HepG2 (cell line): Measurements from ENCODE around the gene TSPAN31. TPM values are rescaled to one million over a fixed set of nuclear protein-coding genes. Genes with fewer than 3 reads are reported as not detected.

Experiments used
- AKAP8 ChIP-seq: sonication (generic); formaldehyde crosslinking; IDR thresholded peaks from 2 replicates; pipeline ENCODE4 v1.5.1; 2020; ENCODE audit warnings: mild to moderate bottlenecking, missing genetic modification reagents
- ATM ChIP-seq: fragments of 450-650 bp; IDR thresholded peaks from 2 replicates; pipeline ENCODE4 v1.7.1; 2017; ENCODE audit warnings: mild to moderate bottlenecking, borderline replicate concordance
- DMAP1 ChIP-seq: IDR thresholded peaks from 2 replicates; pipeline ENCODE4 v1.6.1; 2016
- EHMT2 ChIP-seq: fragments of 200-600 bp; sonication (generic); IDR thresholded peaks from 2 replicates; pipeline ENCODE4 v1.7.0; 2017; ENCODE audit warnings: antibody characterized with exemption, low read depth, low read length, borderline replicate concordance
- FOXC1 ChIP-seq: sonication (generic); formaldehyde crosslinking; IDR thresholded peaks from 2 replicates; pipeline ENCODE4 v1.8.0; 2022; ENCODE audit warnings: mild to moderate bottlenecking, missing genetic modification reagents, borderline replicate concordance
- FOXK1 ChIP-seq: sonication (generic); formaldehyde crosslinking; IDR thresholded peaks from 2 replicates; pipeline ENCODE4 v1.4.0; 2020; ENCODE audit warnings: low read depth, missing genetic modification reagents, borderline replicate concordance
- GPBP1L1 ChIP-seq: sonication (generic); formaldehyde crosslinking; IDR thresholded peaks from 2 replicates; pipeline ENCODE4 v1.5.0; 2020; ENCODE audit warnings: mild to moderate bottlenecking, missing genetic modification reagents
- HNRNPL ChIP-seq: fragments of 200-400 bp; formaldehyde crosslinking; IDR thresholded peaks from 2 replicates; pipeline ENCODE4 v1.6.1; 2017; ENCODE audit warnings: mild to moderate bottlenecking, low read depth, low read length
- MED8 ChIP-seq: sonication (generic); formaldehyde crosslinking; IDR thresholded peaks from 2 replicates; pipeline ENCODE4 v1.8.1; 2023; ENCODE audit warnings: mild to moderate bottlenecking, missing genetic modification reagents; ENCODE audit not compliant: insufficient replicate concordance
- MIER2 ChIP-seq: IDR thresholded peaks from 2 replicates; pipeline ENCODE4 v1.6.1; 2016; ENCODE audit warnings: missing biosample characterization, missing genetic modification reagents
- MYC ChIP-seq: sonication (generic); formaldehyde crosslinking; IDR thresholded peaks from 2 replicates; pipeline ENCODE4 v1.9.0; 2021; ENCODE audit warnings: missing genetic modification reagents, borderline replicate concordance
- NCOA1 ChIP-seq: sonication (generic); formaldehyde crosslinking; IDR thresholded peaks from 2 replicates; pipeline ENCODE4 v1.9.0; 2021; ENCODE audit warnings: missing genetic modification reagents
- RBM39 ChIP-seq: fragments of 200-400 bp; formaldehyde crosslinking; IDR thresholded peaks from one replicate; pipeline ENCODE4 v1.6.1; 2018; ENCODE audit warnings: antibody characterized with exemption, mild to moderate bottlenecking, low read depth, low read length; ENCODE audit not compliant: poor library complexity, severe bottlenecking
- REST ChIP-seq, 2 experiments: IDR thresholded peaks; 2 replicates each; pipeline ENCODE4 v1.6.1; 2011 to 2012; ENCODE audit warnings: low read length in 2 of 2, borderline replicate concordance in 1 of 2, low read depth in 1 of 2, mild to moderate bottlenecking in 1 of 2, moderate library complexity in 1 of 2
- SMAD1 ChIP-seq: sonication (generic); formaldehyde crosslinking; IDR thresholded peaks from 2 replicates; pipeline ENCODE4 v1.4.0; 2020; ENCODE audit warnings: missing genetic modification reagents, low read depth, mild to moderate bottlenecking, borderline replicate concordance
- TEAD3 ChIP-seq: optimal IDR thresholded peaks from 2 replicates; pipeline ENCODE3; 2016; ENCODE audit warnings: borderline replicate concordance
- ZFX ChIP-seq: sonication (generic); formaldehyde crosslinking; IDR thresholded peaks from 2 replicates; pipeline ENCODE4 v1.4.0; 2020; ENCODE audit warnings: mild to moderate bottlenecking, low read depth, missing genetic modification reagents, moderate library complexity
- ZNF20 ChIP-seq: sonication (generic); formaldehyde crosslinking; IDR thresholded peaks from 2 replicates; pipeline ENCODE4 v1.4.0; 2020; ENCODE audit warnings: mild to moderate bottlenecking, moderate library complexity, missing genetic modification reagents
- ZNF326 ChIP-seq: sonication (generic); formaldehyde crosslinking; IDR thresholded peaks from 2 replicates; pipeline ENCODE4 v1.4.0; 2020; ENCODE audit warnings: missing genetic modification reagents, borderline replicate concordance
- ZNF547 ChIP-seq: sonication (generic); formaldehyde crosslinking; IDR thresholded peaks from 2 replicates; pipeline ENCODE4 v1.5.1; 2020; ENCODE audit warnings: mild to moderate bottlenecking, missing genetic modification reagents
- ZNF556 ChIP-seq: sonication (generic); formaldehyde crosslinking; IDR thresholded peaks from 2 replicates; pipeline ENCODE4 v1.4.0; 2020; ENCODE audit warnings: mild to moderate bottlenecking, missing genetic modification reagents, borderline replicate concordance
- ZNF598 ChIP-seq: sonication (generic); formaldehyde crosslinking; IDR thresholded peaks from 2 replicates; pipeline ENCODE4 v1.5.1; 2020; ENCODE audit warnings: mild to moderate bottlenecking, missing genetic modification reagents, borderline replicate concordance
- ZNF891 ChIP-seq: sonication (generic); formaldehyde crosslinking; IDR thresholded peaks from 2 replicates; pipeline ENCODE4 v1.5.0; 2020; ENCODE audit warnings: mild to moderate bottlenecking, missing genetic modification reagents
- ZSCAN22 ChIP-seq: sonication (generic); formaldehyde crosslinking; IDR thresholded peaks from 2 replicates; pipeline ENCODE4 v1.4.0; 2020; ENCODE audit warnings: mild to moderate bottlenecking, missing genetic modification reagents
- polyA plus RNA-seq, 8 experiments: library from polyadenylated mRNA; depleted of rRNA in 3 of 8; stranded (reverse) in 7 of 8; unstranded in 1 of 8; fragments of >200 nt; fragmentation: Illumina TruSeq in 4 of 8; extraction: Trizol in 4 of 8; gene quantifications; 2 replicates each; pipeline versions ENCODE4 v1.2.1 to v1.2.3, GENCODE V29; 2011 to 2016; ENCODE audit warnings: low read depth in 4 of 8, missing spikeins in 1 of 8, mixed read lengths in 1 of 8; ENCODE audit not compliant: insufficient read depth in 1 of 8
- total RNA-seq, 5 experiments: library from RNA; depleted of rRNA; stranded (reverse); fragments of >200 nt; fragmentation: Illumina TruSeq; extraction: Trizol; gene quantifications; 2 replicates each; pipeline ENCODE4 v1.2.3, GENCODE V29; 2016; ENCODE audit warnings: low read depth in 1 of 5
- TF ChIP-seq, protein P1 (sequence below): sonication (generic); formaldehyde crosslinking; IDR thresholded peaks from 2 replicates; pipeline ENCODE4 v1.4.0; 2020; ENCODE audit warnings: missing genetic modification reagents

Gene TSPAN31
- total and polyA plus RNA-seq, 2 of the 13 experiments (the other 11 are each of a cell fraction or from before 2014, with no cell fraction given), result 10.4 to 24.6 TPM

DNA sequence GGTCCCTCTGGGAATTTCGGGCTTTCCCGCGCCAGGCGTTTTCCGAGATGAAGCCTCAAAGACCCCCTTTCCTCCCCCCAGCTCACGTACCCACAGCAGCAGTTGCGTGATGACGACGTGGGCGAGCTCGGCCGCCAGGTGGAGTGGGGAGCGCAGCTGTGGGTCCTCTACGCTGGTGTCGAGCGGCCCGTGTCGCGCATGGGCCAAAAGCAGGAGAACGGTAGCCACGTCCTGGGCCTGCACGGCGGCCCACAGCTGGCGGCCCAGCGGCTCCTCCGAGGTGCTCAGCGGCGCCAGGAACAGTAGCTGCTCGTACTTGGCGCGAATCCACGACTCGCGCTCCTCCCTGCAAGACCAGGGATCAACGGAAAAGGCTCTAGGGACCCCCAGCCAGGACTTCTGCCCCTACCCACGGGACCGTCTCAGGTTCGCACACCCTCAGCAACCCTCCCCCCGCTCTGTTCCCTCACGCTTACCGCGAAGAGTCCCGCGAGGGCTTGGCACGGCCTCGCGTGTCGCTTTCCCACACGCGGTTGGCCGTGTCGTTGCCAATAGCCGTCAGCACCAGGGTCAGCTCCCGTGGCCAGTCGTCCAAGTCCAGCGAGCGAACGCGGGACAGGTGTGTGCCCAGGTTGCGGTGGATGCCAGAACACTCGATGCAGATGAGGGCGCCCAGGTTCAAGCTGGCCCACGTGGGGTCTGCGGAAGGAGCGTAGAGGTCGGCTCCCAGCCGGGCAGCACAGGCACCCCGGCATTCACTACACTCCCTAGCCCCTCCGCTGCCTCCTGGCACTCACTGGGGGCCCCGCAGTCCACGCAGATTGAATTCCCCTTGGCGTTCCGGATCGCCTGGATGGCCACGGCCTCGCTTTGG is 17.7 kb upstream of the TSPAN31 start (continued):
- TF ChIP-seq RBM39, result no peak
- TF ChIP-seq ZNF556 (CRISPR knock-in tag), result no peak
- peak; percentile 50; the same call in 1 of the 2 replicates for TF ChIP-seq EHMT2
- TF ChIP-seq TEAD3, result no peak
- TF ChIP-seq ZNF547 (CRISPR knock-in tag), result 0 out of 2 replicates have a peak, but pooled peaks have one; percentile 44
- TF ChIP-seq, protein P1, sequence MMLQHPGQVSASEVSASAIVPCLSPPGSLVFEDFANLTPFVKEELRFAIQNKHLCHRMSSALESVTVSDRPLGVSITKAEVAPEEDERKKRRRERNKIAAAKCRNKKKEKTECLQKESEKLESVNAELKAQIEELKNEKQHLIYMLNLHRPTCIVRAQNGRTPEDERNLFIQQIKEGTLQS, result no peak
- TF ChIP-seq ATM, result no peak
- TF ChIP-seq DMAP1 (CRISPR knock-in tag), result no peak
- TF ChIP-seq ZSCAN22 (CRISPR knock-in tag), result no peak
- TF ChIP-seq FOXK1 (CRISPR knock-in tag), result no peak
- TF ChIP-seq NCOA1, result no peak
- TF ChIP-seq FOXC1 (CRISPR knock-in tag), result no peak
- peak; percentile 74 to 88 for TF ChIP-seq REST (IDR thresholded peaks at IDR 0.05; ENCODE audit: borderline replicate concordance in 1 of 2, low read depth in 1 of 2, low read length in 2 of 2)
- no peak for TF ChIP-seq ZNF326 (CRISPR knock-in tag)
- 0 out of 2 replicates have a peak, but pooled peaks have one; percentile 17 for TF ChIP-seq HNRNPL
- peak; percentile 0; the same call in 1 of the 2 replicates for TF ChIP-seq MYC (CRISPR knock-in tag)
- no peak for TF ChIP-seq ZNF20
- TF ChIP-seq SMAD1 (CRISPR knock-in tag), result no peak
- no peak for TF ChIP-seq MED8
- peak; percentile 50; the same call in 1 of the 2 replicates for TF ChIP-seq MIER2 (CRISPR knock-in tag)
- TF ChIP-seq ZNF598 (CRISPR knock-in tag), result 0 out of 2 replicates have a peak, but pooled peaks have one; percentile 28
- no peak for TF ChIP-seq GPBP1L1 (CRISPR knock-in tag)
- TF ChIP-seq ZNF891 (CRISPR knock-in tag), result no peak
- no peak for TF ChIP-seq ZFX (CRISPR knock-in tag)
- 0 out of 2 replicates have a peak, but pooled peaks have one; percentile 6 for TF ChIP-seq AKAP8 (CRISPR knock-in tag)
